NAMALWA (cell line): ENCODE results near the gene ABLIM2.

Experiments used
- DNase-seq: peaks from one replicate; pipeline ENCODE4 v3.0.0-alpha.2; 2015; ENCODE audit warnings: low spot score

Gene ABLIM2

GRCh38 chr4:7981738-7982394 is 176.7 kb downstream of the ABLIM2 start:
- DNase-seq = no peak

DNA sequence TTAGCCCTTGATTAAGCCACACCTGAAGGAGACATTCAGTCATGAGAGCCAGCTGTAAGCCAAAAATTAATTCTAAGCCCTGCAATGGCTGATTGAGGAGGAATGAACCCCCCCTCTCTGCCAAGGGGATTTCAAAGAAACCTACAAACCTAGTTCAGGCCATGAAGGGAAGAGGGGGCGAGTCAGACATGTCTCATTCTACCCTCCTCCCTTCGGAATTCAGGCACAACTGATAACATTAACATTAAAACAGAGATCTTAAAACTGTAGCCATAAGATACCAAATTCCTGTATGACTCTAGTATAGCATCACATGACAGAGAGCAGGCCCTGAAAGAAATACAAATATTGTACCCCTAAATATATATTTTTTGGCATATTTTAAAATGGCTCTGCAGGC is 178.6 kb downstream of the ABLIM2 start:
- DNase-seq = no peak

DNA sequence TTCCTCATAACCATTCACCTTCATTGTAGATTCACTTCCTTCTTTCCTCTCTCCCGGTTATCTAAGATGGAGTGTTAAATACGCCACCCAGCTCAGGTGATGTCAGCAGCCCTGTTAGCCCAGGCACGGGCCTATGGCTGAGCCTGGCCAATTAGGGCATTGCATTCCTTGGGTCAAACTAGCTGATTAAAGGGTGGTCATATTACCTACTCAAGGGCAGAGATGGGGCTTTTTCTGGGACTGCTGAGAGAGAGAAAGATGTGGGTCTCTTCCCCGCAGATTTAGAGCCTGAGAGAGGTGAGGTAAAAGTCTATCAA is 179.0 kb downstream of the ABLIM2 start:
- no peak for DNase-seq

DNA sequence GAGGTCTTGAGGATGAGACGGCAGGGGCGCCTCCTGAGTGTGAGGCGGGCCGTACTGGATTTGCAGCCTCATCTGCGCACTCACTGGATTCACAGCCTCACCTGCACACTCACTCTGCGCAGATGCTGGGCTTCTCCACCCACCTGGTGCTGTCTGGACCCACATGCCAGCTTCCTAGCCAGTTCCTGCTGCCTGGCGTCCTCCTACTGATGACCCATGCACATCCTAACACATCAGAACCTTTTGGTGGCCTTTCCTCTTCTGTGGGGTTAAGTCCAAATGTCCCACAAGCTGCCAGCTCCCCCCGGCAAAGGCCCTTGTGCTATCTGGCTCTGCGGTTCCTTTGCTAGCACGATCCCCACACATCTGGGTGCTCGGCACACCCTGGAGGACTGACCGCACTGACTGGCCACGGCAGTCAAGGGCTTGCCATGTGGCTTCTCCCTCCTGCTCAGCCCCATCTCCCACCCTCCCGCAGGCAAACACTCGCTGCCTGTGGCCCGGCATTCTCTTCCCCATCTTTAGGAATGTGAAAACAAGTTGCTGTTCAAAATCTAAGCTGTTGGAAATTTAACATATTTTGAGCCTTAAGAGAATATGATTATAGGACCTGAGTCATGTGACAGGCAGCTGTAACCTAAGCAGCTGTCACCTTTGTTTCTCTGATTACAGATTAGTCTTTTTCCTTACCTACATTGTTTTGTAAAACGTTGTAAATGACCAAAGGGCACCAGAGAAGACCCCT is 179.5 kb downstream of the ABLIM2 start:
- no peak for DNase-seq

GRCh38 chr4:7978489-7978888 is 180.1 kb downstream of the ABLIM2 start:
- no peak for DNase-seq

DNA sequence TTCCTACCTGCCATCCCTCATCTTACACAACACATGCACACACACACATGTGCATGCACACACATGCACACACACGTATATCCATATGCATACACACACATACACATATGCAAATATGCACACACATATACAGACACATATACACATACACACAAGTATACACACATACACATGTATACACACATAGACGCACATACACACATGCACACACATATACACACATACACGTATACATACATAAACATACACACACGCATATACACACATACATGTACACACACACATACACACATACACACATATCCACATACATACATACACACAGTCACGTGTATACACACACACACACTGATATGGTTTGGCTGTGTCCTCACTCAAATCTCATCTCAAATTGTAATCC is 182.0 kb downstream of the ABLIM2 start:
- no peak for DNase-seq

DNA sequence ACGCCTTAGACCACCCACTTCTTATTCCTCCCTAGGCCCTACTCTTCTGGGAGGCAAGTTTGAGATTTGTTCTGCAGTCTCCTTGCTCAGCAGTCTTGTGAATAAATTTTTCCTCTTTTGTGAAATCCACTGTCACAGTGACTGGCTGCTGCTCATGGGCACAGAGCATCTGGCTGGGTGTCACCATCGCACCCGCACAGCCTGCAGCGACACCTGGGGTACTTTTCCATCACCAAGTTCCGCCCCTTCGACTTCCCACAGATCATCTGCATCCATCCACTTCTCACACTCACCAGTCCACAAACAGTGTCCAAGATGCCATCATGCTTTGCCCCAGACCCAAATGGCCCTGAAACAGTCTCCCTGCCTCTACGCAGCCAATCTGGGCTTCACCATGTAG is 182.6 kb downstream of the ABLIM2 start:
- no peak for DNase-seq

GRCh38 chr4:7974425-7974824 is 184.2 kb downstream of the ABLIM2 start:
- DNase-seq = no peak

DNA sequence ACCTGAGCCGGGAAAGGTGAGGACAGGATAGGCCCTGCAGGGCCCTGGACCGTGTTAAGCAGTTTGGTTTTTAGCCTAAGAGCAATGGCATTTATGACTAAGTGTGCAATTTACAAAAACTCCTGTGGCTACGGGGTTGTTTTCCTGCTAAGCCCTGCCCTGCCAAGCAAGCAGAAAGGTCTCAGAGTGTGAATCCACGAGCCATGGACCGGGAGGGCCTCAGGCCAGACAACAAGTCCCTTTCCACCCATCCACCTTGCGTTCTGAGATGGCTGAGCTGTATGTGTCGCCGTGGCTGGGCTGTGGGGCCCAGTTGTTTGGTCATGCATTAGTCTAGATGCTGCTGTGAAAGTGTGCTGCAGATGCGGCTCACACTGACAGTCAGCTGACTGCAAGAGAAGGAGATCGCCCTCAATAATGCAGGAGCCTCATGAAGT is 185.1 kb downstream of the ABLIM2 start:
- DNase-seq = no peak

DNA sequence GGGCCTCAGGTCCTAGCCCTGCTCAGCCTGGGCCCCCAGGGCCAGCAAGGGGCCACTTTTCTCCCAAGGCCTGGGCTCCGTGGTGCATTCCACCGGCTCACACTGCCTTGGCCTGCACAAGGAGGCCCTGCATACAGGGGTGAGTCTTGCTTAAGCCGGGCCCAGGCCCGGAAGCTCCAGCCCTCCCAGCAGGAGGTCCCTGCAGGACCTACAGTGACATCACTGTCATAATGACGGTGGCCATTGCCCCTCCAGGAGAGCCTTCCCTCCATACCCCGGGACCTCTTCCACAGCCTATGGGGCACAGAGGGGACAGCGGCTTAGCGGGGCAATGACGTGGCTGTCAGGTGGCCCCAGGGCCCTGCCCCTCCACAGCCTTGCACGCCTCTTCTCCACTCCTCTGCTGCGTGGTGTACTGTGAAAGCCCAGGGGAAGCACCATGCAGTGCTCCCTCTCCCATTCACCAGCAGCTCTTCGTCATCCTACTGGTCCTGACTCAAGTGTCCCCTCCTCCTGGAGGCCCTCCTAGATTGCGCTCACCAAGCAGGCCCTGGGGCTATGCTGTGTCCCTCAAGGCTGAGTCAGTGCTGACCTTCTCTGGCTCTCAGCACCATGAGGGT is 186.6 kb downstream of the ABLIM2 start:
- DNase-seq = no peak

- DNase-seq = no peak
These were observed 187.4 kb downstream of the ABLIM2 start for GRCh38 chr4:7971159-7971631.

- no peak for DNase-seq
These were observed 188.2 kb downstream of the ABLIM2 start for GRCh38 chr4:7970361-7970946.

- no peak for DNase-seq
These were observed 190.2 kb downstream of the ABLIM2 start for GRCh38 chr4:7968262-7968896.

GRCh38 chr4:7967501-7968261 is 190.9 kb downstream of the ABLIM2 start:
- no peak for DNase-seq

GRCh38 chr4:7967063-7967440 is 191.6 kb downstream of the ABLIM2 start:
- no peak for DNase-seq

DNA sequence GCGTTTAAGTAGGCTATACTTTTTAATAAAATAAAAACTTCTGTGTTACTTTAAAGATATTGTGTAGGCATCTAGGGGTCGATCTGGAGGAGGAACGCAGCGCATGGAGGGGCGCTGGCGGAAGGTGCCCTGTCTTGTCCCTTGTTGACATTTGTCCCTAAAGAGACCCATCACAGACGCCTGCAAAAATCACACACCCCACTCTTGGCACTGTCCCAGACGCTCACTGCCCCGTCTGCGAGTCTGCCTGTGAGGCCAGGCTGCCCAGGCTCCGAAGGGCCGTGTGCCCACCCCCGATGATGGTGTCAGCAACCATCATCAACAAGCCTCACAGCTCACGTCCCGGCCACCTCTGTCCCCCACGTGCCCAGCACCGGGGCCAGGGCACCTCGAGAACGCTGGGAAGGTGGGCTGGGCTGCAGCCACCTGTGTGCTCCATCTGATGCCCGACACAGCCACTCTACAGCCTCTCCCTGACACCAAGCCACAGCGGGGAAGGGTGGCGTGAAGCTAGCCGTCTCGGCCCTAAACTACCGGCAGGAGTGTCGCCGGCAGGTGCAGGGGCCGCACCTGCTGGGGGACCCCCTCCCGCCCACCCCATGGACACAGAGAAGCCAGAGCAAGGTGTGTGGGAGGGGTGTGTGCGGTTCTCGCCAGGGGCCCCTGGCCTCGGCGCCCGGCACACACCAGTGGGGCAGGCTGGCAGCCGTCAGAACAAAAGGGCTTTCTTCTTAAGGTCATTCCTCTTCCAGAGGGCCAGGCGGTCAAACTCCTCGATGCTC is 192.1 kb downstream of the ABLIM2 start:
- DNase-seq = no peak

DNA sequence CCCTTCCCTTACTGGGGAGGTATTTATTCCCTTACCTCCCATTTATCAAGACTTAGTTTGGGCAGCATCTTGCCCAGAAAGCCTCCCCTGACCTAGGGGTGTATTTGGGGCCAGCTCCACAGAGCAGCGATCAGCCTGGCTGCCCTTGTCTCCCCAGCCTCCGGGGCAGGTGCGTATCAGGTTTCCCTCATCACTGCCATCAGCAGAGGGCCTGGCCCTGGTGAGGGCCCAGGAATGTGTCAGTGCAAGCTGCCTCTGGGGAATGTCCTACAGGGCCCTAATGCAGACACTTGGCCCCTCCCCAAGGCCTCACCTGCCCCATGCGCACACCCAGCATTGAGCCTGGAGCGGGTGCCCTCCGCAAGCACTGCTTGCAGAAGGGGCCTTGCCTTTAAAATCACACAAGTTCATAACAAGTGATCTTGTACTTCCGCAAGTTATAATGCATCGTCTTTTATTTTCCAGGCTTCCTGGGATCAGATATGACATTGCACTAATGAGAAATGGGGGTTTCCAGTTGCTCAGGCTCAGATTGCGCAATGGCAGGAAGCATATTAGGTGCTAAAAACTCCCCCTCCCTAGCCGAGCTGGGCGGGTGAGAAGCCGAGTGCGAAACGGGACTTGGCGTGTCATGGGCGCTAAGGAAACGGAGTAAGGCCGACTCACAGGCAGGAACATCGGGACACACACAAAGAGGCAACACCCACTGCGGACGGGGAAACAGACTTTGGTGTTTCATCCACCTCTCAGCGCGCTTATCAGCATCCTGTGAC is 193.5 kb downstream of the ABLIM2 start:
- no peak for DNase-seq

DNA sequence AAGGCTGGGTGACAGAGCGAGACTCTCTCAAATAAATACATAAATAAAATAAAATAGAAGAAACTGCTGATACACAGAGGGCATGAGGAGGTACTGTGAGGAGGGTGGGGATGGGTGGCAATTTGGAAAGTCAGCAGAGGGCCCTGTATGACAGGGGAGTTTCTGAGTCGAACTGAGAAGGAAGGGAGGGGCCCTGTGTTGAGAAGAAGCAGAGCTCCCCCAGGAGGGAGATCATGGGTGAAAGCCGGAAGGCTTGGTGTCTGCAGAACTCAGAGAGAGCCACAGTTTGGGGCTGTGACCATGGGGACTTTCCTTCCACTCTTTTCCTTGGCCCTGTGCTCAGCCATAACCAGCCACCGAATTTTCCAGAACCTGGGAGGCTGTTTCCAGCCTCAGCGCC is 194.2 kb downstream of the ABLIM2 start:
- no peak for DNase-seq

DNA sequence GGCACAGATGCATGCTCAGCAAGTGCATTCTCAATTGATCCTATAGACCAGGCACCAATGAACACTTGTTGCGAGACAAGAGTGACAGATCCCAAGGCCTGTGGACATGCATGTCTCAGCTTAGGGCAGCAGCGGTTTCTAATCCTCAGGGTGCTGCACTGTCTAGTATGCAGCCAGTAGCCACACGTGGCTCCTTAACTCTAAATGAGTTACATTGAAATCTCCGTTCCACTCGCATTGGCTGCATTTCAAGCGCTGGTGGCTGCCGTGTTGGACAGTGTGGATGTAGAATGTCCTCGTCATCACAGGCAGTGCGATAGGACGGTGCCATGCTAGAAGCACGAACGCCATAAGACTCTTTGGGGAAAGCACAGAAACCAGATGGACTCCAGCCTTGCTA is 194.9 kb downstream of the ABLIM2 start:
- DNase-seq = no peak
